Measurements from ENCODE around the gene MTG2. TPM values are rescaled to one million over a fixed set of nuclear protein-coding genes. Genes with fewer than 3 reads are reported as not detected.
A peak's percentile ranks its signal among the peaks of the same experiment; 100 is the strongest.

MTG2 gene
- total and polyA plus RNA-seq, 7 donors: 25.0 to 56.5 (median 40.4) TPM

DNA sequence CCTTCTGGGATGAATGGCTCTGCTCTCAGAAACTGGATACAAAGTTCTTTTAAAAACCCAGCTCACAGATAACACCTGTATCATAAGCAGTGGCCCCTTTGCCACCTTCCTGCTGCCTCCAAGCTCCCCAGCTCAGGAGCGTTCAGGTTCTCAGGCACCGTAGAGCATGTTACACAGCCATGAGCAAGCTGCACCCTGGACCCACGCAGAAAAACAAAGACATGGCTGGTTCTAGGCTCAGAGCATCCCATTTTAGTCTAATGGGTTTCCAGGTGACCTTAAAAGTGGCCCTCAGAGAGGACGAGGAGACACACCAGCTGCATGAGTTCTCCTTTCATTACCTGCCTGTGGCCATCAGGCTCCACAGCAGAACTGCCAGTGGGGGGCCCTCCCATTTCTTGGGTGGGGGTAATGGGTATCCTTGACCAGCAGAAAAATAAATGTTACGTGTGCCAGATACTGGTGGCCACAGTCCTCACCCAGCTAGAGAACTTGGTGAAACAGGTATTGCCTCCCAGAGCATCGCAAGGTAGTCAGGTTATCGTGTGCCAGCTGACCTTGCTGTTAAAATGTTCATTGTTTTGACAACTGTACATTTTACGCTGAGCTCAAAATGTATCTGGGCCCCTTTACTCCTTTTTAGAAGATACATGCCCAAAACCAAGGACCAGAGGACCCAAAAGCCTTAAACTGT lies 47.1 kb upstream of the MTG2 start:
- Histone ChIP-seq H3K4me1 (peaks cover 34% of the 10 kb centered on the region), H3K27me3 (ENCODE audit: insufficient read depth in 3 of 3, low read length in 2 of 3) (no peaks in the 10 kb centered on the region), H3K4me3 (no peak overlapping the region), H3K9me3 (no peaks in the 10 kb centered on the region), H3K36me3 (ENCODE audit: insufficient read depth in 1 of 2, low read depth in 1 of 2) (peaks cover 19 to 99% of the 10 kb centered on the region in 2 donors), H3K27ac (peak overlapping the region; percentile 67)
- TF ChIP-seq, protein P1, sequence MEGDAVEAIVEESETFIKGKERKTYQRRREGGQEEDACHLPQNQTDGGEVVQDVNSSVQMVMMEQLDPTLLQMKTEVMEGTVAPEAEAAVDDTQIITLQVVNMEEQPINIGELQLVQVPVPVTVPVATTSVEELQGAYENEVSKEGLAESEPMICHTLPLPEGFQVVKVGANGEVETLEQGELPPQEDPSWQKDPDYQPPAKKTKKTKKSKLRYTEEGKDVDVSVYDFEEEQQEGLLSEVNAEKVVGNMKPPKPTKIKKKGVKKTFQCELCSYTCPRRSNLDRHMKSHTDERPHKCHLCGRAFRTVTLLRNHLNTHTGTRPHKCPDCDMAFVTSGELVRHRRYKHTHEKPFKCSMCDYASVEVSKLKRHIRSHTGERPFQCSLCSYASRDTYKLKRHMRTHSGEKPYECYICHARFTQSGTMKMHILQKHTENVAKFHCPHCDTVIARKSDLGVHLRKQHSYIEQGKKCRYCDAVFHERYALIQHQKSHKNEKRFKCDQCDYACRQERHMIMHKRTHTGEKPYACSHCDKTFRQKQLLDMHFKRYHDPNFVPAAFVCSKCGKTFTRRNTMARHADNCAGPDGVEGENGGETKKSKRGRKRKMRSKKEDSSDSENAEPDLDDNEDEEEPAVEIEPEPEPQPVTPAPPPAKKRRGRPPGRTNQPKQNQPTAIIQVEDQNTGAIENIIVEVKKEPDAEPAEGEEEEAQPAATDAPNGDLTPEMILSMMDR (IDR thresholded peaks at IDR 0.05): no peak
- DNase-seq (no peak), ATAC-seq (no peak)
- intact Hi-C loops (cut with DNase I): loop anchor here (2.0 to 5.0 kb wide), 5 partner anchors 13 to 123 kb away; partner anchors contain the start of genes LSM14B (in 1 of the 2) and TAF4 (in 1 of the 2)
- 89 to 96% (median 90%) methylated on average over 8 of the region's 8 CpGs for WGBS, 3 donors

GRCh38 chr20:62136283-62137091 lies 46.3 kb upstream of the MTG2 start:
- Histone ChIP-seq H3K9me3 (no peaks in the 10 kb centered on the region), H3K4me1 (peaks cover 42% of the 10 kb centered on the region), H3K36me3 (ENCODE audit: insufficient read depth in 1 of 2, low read depth in 1 of 2) (peaks cover 19 to 99% of the 10 kb centered on the region in 2 donors), H3K27ac (peak overlapping the region; percentile 67), H3K27me3 (ENCODE audit: insufficient read depth in 3 of 3, low read length in 2 of 3) (no peaks in the 10 kb centered on the region), H3K4me3 (no peak overlapping the region)
- TF ChIP-seq, protein P1 (IDR thresholded peaks at IDR 0.05): peak; percentile 74
- intact Hi-C loops (cut with DNase I): loop anchor here (2.0 to 5.0 kb wide), 5 partner anchors 14 to 124 kb away; partner anchors contain the start of genes LSM14B (in 1 of the 2) and TAF4 (in 1 of the 2)
- DNase-seq (peak; percentile 67 to 83), ATAC-seq (peak in 2 of 4 donors; percentile 33 to 34)
- 53 to 55% (median 53%) methylated on average over 8 of the region's 8 CpGs for WGBS, 3 donors

- no peak overlapping the region for H3K4me3 ChIP-seq
- ATAC-seq (no peak), DNase-seq (no peak)
- intact Hi-C loops (cut with DNase I): loop anchor here (2.0 to 5.0 kb wide), 5 partner anchors 14 to 125 kb away; partner anchors contain the start of genes LSM14B (in 1 of the 2) and TAF4 (in 1 of the 2)
- peak overlapping the region; percentile 67 for H3K27ac ChIP-seq
- 69 to 80% (median 73%) methylated on average over 6 of the region's 6 CpGs for WGBS, 3 donors
- H3K9me3 ChIP-seq: no peaks in the 10 kb centered on the region
- H3K4me1 ChIP-seq: peaks cover 43% of the 10 kb centered on the region
- peaks cover 19 to 95% of the 10 kb centered on the region in 2 donors for H3K36me3 ChIP-seq (ENCODE audit: insufficient read depth in 1 of 2, low read depth in 1 of 2)
- TF ChIP-seq, protein P1 (IDR thresholded peaks at IDR 0.05): no peak
- no peaks in the 10 kb centered on the region for H3K27me3 ChIP-seq (ENCODE audit: insufficient read depth in 3 of 3, low read length in 2 of 3)
Measured at GRCh38 chr20:62137092-62137384, 45.8 kb upstream of the MTG2 start.

DNA sequence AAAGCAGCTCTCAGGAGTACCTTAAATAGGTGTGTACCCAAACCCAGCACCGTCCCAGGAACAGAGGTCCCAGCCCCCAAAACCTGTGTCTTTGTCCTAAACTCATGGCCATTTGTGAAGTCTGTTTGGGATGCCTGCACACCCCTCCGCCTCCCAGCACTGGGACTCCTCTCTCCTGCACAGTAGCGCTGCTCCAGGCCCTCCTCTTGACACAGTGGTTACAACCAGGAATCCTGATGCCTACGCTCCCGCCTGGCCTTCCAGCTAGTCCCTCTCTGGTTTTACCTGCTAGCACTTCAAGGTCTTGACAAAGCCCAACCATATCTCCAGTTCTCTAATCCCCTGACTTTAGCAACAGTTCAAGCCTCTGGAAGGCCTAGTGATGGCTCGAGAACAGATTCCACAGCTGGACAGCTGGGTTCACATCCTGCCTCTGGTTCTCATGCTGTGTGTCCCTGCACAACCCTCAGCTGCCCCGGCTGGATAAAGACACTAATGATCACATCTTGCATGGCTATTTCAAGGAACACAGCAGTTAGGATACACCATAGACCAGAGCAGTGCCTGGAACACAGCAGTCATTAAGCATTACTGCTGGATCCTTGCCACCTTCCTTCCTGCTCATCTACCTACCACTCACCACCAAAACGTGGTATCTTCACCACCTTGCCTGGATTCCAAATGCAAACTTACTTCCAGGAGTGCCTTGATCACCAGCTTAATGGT lies 45.2 kb upstream of the MTG2 start:
- H3K36me3 ChIP-seq (ENCODE audit: insufficient read depth in 1 of 2, low read depth in 1 of 2): peaks cover 19 to 89% of the 10 kb centered on the region in 2 donors
- peak overlapping the region; percentile 67 for H3K27ac ChIP-seq
- DNase-seq: peak in 1 of 2 donors; percentile 51
- TF ChIP-seq, protein P1 (IDR thresholded peaks at IDR 0.05): no peak
- WGBS, 3 donors: 65 to 67% (median 67%) methylated on average over 8 of the region's 8 CpGs
- H3K9me3 ChIP-seq: no peaks in the 10 kb centered on the region
- H3K27me3 ChIP-seq (ENCODE audit: insufficient read depth in 3 of 3, low read length in 2 of 3): no peaks in the 10 kb centered on the region
- peaks cover 37% of the 10 kb centered on the region for H3K4me1 ChIP-seq
- no peak overlapping the region for H3K4me3 ChIP-seq
- no peak for ATAC-seq
- intact Hi-C loops (cut with DNase I): loop anchor here (2.0 to 5.0 kb wide), 5 partner anchors 15 to 125 kb away; partner anchors contain the start of genes LSM14B (in 1 of the 2) and TAF4 (in 1 of the 2)

All from psoas muscle (tissue), 8 donors.